Measurements from ENCODE around the gene EMD. TPM values are rescaled to one million over a fixed set of nuclear protein-coding genes. Genes with fewer than 3 reads are reported as not detected.

The EMD gene
- total RNA-seq, 2 experiments from 2014 or later, result 65.9 to 66.0 TPM

- H3K27me3 Mint-ChIP-seq (ENCODE audit: low read depth), result no peaks in the 10 kb centered on the region
- no peak for ATAC-seq
- CTCF ChIA-PET, result no interaction called here
- H3K4me1 Mint-ChIP-seq (ENCODE audit: low read depth), result peaks cover 46% of the 10 kb centered on the region
- peaks cover 39% of the 10 kb centered on the region for H3K36me3 Mint-ChIP-seq (ENCODE audit: low read depth)
- POLR2A ChIA-PET, result no interaction called here
- DNase-seq, result no peak
- H3K27ac Mint-ChIP-seq, result no peak overlapping the region
- no peak overlapping the region for H3K4me3 Mint-ChIP-seq
- no peaks in the 10 kb centered on the region for H3K9me3 Mint-ChIP-seq (ENCODE audit: insufficient read depth)
These were observed 21.9 kb upstream of the EMD start for GRCh38 chrX:154357205-154357604.

- H3K4me1 Mint-ChIP-seq (ENCODE audit: low read depth), result peaks cover 42% of the 10 kb centered on the region
- H3K27ac Mint-ChIP-seq, result no peak overlapping the region
- H3K9me3 Mint-ChIP-seq (ENCODE audit: insufficient read depth), result no peaks in the 10 kb centered on the region
- POLR2A ChIA-PET, result interaction anchor here (1.0 kb wide), 1 partner anchor 9 kb away, joined by 3 read pairs; no protein-coding TSS in a partner anchor
- CTCF ChIA-PET, result no interaction called here
- DNase-seq (no peak), ATAC-seq (no peak)
- no peaks in the 10 kb centered on the region for H3K27me3 Mint-ChIP-seq (ENCODE audit: low read depth)
- no peak overlapping the region for H3K4me3 Mint-ChIP-seq
- peaks cover 41% of the 10 kb centered on the region for H3K36me3 Mint-ChIP-seq (ENCODE audit: low read depth)
These were observed 21.1 kb upstream of the EMD start for GRCh38 chrX:154358011-154358410.

DNA sequence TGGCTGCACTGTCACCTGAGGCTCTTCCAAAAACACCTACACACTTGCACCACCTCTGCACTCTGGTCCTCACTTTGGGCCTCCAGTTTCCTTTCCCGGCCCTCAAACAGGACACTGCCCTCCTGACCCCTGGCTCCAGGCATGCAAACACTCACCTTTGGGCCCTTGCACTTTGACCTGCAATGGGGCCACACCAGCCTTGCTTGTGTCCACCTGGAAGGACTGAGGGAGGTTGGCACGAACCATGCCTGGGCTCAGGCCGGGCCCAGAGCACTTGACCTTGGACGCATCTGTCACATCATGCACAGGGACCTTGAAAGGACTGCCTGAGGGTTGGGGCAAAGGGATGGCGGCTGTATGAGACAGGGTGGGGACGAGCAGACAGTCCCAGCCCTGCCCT is 20.3 kb upstream of the EMD start:
- Mint-ChIP-seq H3K27me3 (ENCODE audit: low read depth) (no peaks in the 10 kb centered on the region), H3K4me1 (ENCODE audit: low read depth) (peaks cover 36% of the 10 kb centered on the region), H3K27ac (no peak overlapping the region), H3K9me3 (ENCODE audit: insufficient read depth) (no peaks in the 10 kb centered on the region), H3K36me3 (ENCODE audit: low read depth) (peaks cover 38% of the 10 kb centered on the region), H3K4me3 (no peak overlapping the region)
- CTCF ChIA-PET, result no interaction called here
- POLR2A ChIA-PET, result no interaction called here
- DNase-seq (no peak), ATAC-seq (no peak)

DNA sequence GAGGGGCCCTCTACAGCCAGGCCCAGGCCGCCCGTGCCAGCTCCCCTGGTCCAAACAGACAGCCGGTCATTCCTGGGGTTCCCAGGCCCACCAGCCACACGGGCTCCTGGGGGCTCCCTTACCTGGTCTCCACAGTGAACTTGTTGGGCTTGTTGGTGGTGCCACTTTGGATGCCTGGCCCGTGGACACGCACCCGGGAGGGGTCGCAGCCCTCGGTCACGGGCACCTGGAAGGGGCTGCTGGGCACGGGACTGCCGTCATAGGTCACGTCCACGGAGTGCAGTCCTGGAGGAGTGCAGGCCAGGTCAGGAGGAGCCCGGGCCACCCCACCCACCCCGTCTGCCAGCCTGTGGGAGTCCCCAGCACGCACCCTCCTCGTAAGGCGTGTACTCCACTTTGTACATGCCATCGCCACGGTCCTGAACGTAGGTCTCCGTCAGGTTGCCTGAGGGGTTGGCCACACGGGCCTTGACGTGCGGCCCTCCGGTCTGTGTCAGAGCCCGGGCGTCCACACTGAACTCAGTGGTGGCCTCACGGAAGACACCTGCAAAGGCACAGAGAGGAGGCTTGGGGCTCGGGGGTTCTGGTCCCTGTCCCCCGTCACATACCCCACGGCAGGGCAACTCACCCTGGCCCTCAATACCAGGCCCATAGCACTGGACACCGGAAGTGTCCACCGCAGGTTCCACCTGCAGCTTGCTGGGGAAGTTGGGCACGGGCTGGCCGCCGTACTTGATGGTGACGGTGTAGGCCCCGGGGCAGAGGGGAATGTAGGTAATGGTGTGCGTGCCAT is 19.5 kb upstream of the EMD start:
- ChIA-PET POLR2A (no interaction called here), CTCF (no interaction called here)
- DNase-seq, result no peak
- no peak overlapping the region for H3K27ac Mint-ChIP-seq
- H3K27me3 Mint-ChIP-seq (ENCODE audit: low read depth), result no peaks in the 10 kb centered on the region
- peaks cover 41% of the 10 kb centered on the region for H3K36me3 Mint-ChIP-seq (ENCODE audit: low read depth)
- H3K4me3 Mint-ChIP-seq, result no peak overlapping the region
- no peaks in the 10 kb centered on the region for H3K9me3 Mint-ChIP-seq (ENCODE audit: insufficient read depth)
- peaks cover 29% of the 10 kb centered on the region for H3K4me1 Mint-ChIP-seq (ENCODE audit: low read depth)
- ATAC-seq, result no peak

DNA sequence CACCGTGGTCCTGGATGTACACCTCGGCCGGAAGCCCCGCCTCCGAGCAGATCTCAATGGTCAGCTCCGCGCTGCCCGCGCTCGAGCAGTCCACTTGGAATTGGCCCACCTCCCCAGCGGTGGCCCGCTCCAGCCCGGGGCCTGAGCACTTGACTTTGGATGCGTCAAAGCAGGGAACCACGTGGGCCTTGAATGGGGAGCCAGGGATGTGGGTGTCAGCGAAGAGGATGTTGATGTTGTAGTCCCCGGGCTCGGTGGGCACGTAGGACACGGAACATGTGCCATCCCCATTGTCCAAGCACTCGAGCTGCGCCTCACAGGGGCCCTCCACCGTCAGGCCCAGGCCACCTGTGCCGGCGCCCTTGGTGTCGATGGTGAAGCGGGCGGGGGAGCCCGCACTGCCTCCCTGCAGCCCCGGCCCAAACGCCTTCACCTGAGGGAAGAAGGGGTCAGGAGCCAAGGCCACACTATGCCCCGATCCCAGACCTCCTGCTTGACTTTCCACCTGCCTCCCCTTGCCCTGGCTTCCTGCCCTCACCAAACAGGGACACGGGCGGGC is 18.9 kb upstream of the EMD start:
- CTCF ChIA-PET, result no interaction called here
- Mint-ChIP-seq H3K27ac (no peak overlapping the region), H3K4me1 (ENCODE audit: low read depth) (peaks cover 32% of the 10 kb centered on the region), H3K36me3 (ENCODE audit: low read depth) (peaks cover 44% of the 10 kb centered on the region), H3K27me3 (ENCODE audit: low read depth) (no peaks in the 10 kb centered on the region), H3K9me3 (ENCODE audit: insufficient read depth) (no peaks in the 10 kb centered on the region), H3K4me3 (no peak overlapping the region)
- POLR2A ChIA-PET, result no interaction called here
- DNase-seq, result no peak
- no peak for ATAC-seq

DNA sequence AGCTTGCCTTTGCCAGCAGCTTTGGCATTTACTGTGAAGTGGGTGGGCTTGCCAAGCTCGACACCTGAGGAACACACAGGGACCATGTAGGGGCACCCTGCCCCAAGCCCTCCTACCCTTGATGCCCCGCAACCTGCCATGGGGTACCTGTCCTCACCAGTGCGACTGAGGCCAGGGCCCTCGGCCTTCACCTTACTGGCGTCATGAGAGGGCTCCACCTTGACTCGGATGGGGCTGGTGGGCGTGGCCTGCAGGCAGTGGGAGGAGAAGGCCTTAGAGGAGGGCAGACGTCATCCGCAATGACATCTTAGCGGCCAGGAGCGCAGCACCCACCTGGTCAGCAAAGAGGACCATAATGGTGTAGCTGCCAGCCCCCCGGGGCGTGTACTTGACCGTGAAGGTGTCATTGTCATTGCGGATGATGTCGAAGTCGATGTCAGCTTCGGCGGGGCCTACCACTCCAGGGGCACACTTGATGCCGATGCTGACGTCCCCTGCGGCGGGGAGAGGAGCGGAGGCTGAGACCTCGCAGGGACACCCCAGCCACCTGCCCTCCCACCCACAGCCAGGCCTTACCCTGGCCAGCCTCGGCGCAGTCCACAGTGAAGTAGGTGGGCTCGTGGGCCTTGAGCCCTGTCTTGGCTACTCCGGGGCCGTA is 16.9 kb upstream of the EMD start:
- Mint-ChIP-seq H3K4me3 (no peak overlapping the region), H3K4me1 (ENCODE audit: low read depth) (peaks cover 31% of the 10 kb centered on the region), H3K36me3 (ENCODE audit: low read depth) (peaks cover 39% of the 10 kb centered on the region), H3K9me3 (ENCODE audit: insufficient read depth) (no peaks in the 10 kb centered on the region), H3K27ac (no peak overlapping the region), H3K27me3 (ENCODE audit: low read depth) (no peaks in the 10 kb centered on the region)
- POLR2A ChIA-PET, result no interaction called here
- DNase-seq (no peak), ATAC-seq (no peak)
- CTCF ChIA-PET, result interaction anchor here (1.2 kb wide), 1 partner anchor 11 kb away, joined by 3 read pairs; no protein-coding TSS in a partner anchor

DNA sequence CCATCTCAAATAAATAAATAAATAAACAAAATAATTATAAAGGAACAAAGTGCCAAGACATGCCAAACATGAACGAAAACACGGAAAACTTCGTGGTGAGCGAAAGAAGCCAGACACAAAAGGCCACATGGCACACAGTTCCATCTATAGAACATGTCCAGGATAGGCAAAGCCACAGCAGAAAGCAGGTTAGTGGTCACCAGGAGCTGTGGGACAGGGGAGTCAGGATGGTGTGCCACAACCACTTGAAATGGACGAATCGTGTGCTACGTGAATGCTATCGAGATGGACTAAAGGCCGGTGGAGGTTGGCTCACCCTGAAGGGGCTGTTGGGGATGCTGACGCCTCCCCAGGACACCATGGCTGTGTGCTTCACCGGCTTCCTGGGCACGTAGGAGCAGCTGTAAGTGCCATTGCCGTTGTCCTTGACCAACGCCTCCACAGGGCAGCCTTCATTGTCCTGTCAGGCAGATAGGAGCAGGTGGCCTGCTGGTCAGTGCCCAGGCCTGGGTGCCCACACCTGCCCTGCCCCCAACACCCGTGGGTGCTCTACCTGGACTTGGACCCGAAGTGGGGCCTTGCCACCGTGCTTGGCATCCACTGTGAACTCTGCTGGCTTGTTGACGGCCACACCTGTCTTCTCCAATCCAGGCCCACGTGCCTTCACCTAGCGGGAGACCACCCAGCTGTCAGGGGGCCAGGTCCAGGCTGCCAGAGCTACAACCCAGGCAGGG is 15.2 kb upstream of the EMD start:
- ChIA-PET CTCF (interaction anchor here (1.2 kb wide), 1 partner anchor 9 kb away, joined by 3 read pairs; no protein-coding TSS in a partner anchor), POLR2A (no interaction called here)
- Mint-ChIP-seq H3K4me3 (no peak overlapping the region), H3K9me3 (ENCODE audit: insufficient read depth) (no peaks in the 10 kb centered on the region), H3K36me3 (ENCODE audit: low read depth) (peaks cover 41% of the 10 kb centered on the region), H3K27ac (peak overlapping the region; percentile 52), H3K4me1 (ENCODE audit: low read depth) (peaks cover 30% of the 10 kb centered on the region), H3K27me3 (ENCODE audit: low read depth) (no peaks in the 10 kb centered on the region)
- ATAC-seq (no peak), DNase-seq (no peak)

GRCh38 chrX:154365052-154365600 is 14.0 kb upstream of the EMD start:
- Mint-ChIP-seq H3K27me3 (ENCODE audit: low read depth) (no peaks in the 10 kb centered on the region), H3K36me3 (ENCODE audit: low read depth) (peaks cover 44% of the 10 kb centered on the region), H3K4me3 (no peak overlapping the region), H3K4me1 (ENCODE audit: low read depth) (peaks cover 30% of the 10 kb centered on the region), H3K9me3 (ENCODE audit: insufficient read depth) (no peaks in the 10 kb centered on the region), H3K27ac (no peak overlapping the region)
- DNase-seq (no peak), ATAC-seq (no peak)
- ChIA-PET CTCF (no interaction called here), POLR2A (no interaction called here)

DNA sequence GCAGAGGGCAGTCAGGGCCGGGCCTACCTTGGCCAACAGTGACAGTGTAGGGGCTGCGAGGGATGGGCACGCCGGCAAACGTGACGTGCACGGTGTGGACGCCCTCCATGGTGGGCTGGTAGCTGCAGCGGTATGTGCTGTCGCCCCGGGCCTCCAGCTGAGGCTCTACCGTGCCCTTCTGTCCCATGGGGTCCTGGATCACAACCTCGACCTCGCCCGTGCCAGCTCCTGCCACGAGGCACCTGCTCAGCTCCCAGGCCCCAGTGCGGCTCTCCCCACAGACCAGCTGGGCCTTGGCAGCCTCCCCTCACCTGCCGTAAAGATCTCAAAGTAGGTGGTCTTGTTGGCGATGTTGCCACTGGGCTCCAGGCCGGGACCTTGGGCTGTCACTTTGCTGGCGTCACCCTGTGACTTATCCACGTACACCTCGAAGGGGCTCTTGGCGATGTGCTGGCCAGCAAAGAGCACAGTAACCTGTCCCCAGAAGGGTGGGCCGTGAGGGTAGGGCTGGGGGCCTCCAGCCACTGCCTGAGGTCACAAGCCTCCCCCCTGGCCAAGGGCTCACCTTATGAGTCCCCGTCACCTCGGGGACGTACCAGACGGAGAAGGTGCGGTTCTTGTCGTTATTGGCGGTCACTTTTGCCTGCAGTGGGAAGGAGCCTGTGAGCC is 13.0 kb upstream of the EMD start:
- Mint-ChIP-seq H3K4me1 (ENCODE audit: low read depth) (peaks cover 27% of the 10 kb centered on the region), H3K27me3 (ENCODE audit: low read depth) (no peaks in the 10 kb centered on the region), H3K36me3 (ENCODE audit: low read depth) (peaks cover 44% of the 10 kb centered on the region), H3K4me3 (no peak overlapping the region), H3K9me3 (ENCODE audit: insufficient read depth) (no peaks in the 10 kb centered on the region), H3K27ac (no peak overlapping the region)
- DNase-seq, result no peak
- ChIA-PET CTCF (no interaction called here), POLR2A (interaction anchor here (1.2 kb wide), 1 partner anchor 8 kb away, joined by 3 read pairs; no protein-coding TSS in a partner anchor)
- no peak for ATAC-seq

DNA sequence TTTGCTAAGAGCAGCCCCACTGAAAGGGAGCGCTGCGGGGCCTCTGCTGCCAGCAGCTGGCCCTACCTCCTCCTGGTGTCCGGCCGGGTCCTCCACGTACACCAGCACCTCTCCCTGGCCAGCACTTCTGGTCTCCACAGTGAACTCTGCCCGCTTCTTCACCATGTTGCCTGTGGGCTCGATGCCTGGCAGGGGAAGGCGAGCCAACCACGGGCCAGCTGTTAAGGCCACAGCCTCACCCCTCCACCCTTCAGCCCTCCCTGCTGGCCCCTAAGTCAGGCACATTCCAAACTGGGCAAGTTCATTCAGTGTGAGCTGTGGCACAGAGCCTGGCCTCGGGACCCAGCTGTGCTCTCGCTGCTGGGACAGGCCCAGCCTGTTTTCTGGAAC is 12.4 kb upstream of the EMD start:
- CTCF ChIA-PET, result no interaction called here
- ATAC-seq (no peak), DNase-seq (no peak)
- Mint-ChIP-seq H3K9me3 (ENCODE audit: insufficient read depth) (no peaks in the 10 kb centered on the region), H3K27ac (no peak overlapping the region), H3K36me3 (ENCODE audit: low read depth) (peaks cover 39% of the 10 kb centered on the region), H3K27me3 (ENCODE audit: low read depth) (no peaks in the 10 kb centered on the region), H3K4me3 (no peak overlapping the region), H3K4me1 (ENCODE audit: low read depth) (peaks cover 24% of the 10 kb centered on the region)
- POLR2A ChIA-PET, result interaction anchor here (0.9 to 1.2 kb wide), 2 partner anchors 9 to 13 kb away, joined by 3 read pairs; no protein-coding TSS in a partner anchor
